Suppressor macrophage (primary cell): ENCODE measurements around the gene TRMT11.
"Not testable (repeated sequence)": the region's sequence is repeated elsewhere in the genome, so short reads cannot be mapped to it uniquely, and the experiment has no call there.

Source experiments
- DNase-seq, 4 experiments: peaks; one replicate each; pipeline ENCODE4 v3.0.0-alpha.2; 2020 to 2022

Gene TRMT11

GRCh38 chr6:125956506-125957390 lies 29.6 kb upstream of the TRMT11 start, which contains the start of gene HINT3:
TSS of gene HINT3 (plus strand) at chr6:125956770. CDS start at chr6:125956978, 208 bp downstream.
- peak; percentile 99 to 100 (median 100) for DNase-seq

- DNase-seq = no peak
Observed at GRCh38 chr6:125957391-125957693, 29.0 kb upstream of the TRMT11 start.

GRCh38 chr6:125957845-125958244 lies 28.5 kb upstream of the TRMT11 start:
- peak; percentile 71 to 89 (median 82) for DNase-seq

GRCh38 chr6:125959041-125959440 lies 27.3 kb upstream of the TRMT11 start:
- DNase-seq = peak in 3 of 4 experiments; percentile 5 to 29 (median 22)

- no peak for DNase-seq
Observed at GRCh38 chr6:125961117-125961516, 25.2 kb upstream of the TRMT11 start.

- DNase-seq = no peak
Observed at GRCh38 chr6:125962900-125963497, 23.3 kb upstream of the TRMT11 start.

- no peak for DNase-seq
Observed at GRCh38 chr6:125963817-125964216, 22.5 kb upstream of the TRMT11 start.

- no peak for DNase-seq
Observed at GRCh38 chr6:125966569-125966968, 19.8 kb upstream of the TRMT11 start.

GRCh38 chr6:125968493-125968892 lies 17.8 kb upstream of the TRMT11 start:
- no peak for DNase-seq

GRCh38 chr6:125970760-125971159 lies 15.6 kb upstream of the TRMT11 start:
- DNase-seq = no peak

- not testable (repeated sequence) for DNase-seq
Observed at GRCh38 chr6:125972478-125972877, 13.9 kb upstream of the TRMT11 start.

GRCh38 chr6:125974214-125974866 lies 12.0 kb upstream of the TRMT11 start:
- peak in 3 of 4 experiments; percentile 47 to 81 (median 76) for DNase-seq

- DNase-seq = no peak
Observed at GRCh38 chr6:125979101-125979500, 7.2 kb upstream of the TRMT11 start.

- no peak for DNase-seq
Observed at GRCh38 chr6:125981571-125982185, 4.7 kb upstream of the TRMT11 start.

GRCh38 chr6:125983246-125983945 lies 2.9 kb upstream of the TRMT11 start:
- DNase-seq = no peak

GRCh38 chr6:125984311-125984710 lies 2.0 kb upstream of the TRMT11 start:
- no peak for DNase-seq

- no peak for DNase-seq
Observed at GRCh38 chr6:125985522-125985921, 818 bp upstream of the TRMT11 start.

GRCh38 chr6:125985979-125986300 lies 400 bp upstream of the TRMT11 start:
- no peak for DNase-seq

GRCh38 chr6:125987026-125987617 lies 782 bp downstream of the TRMT11 start:
- DNase-seq = peak in 1 of 4 experiments; percentile 2

- no peak for DNase-seq
Observed at GRCh38 chr6:125988280-125988679, 1.9 kb downstream of the TRMT11 start.

GRCh38 chr6:125989631-125990030 lies 3.3 kb downstream of the TRMT11 start:
- no peak for DNase-seq

GRCh38 chr6:125991653-125992052 lies 5.3 kb downstream of the TRMT11 start:
- no peak for DNase-seq
